ENCODE results near the gene SPTBN5.

Gene SPTBN5

DNA sequence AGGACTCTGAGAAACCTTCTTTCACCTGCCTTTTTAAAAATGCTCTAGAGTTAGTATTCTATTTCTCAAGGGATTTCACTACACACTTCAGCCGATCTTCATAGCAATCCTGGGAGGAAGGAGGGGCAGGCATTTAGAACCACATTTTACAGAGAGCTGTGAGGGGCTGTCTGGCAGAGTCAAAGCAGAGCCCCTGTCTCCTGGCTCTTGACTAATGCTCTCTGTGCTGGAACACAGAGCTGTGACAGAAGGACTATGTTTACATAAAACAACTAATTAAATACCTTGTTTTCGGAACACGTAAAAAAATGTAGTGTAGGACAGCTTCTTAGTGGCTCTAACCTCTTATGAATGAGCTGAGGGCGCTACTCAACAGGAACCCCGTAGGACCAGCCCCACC is 7.6 kb upstream of the SPTBN5 start:
- DNase-seq = no peak

- DNase-seq = no peak
Measured at GRCh38 chr15:41900526-41901380, 6.9 kb upstream of the SPTBN5 start.

- peak in 1 of 2 experiments; percentile 46 for DNase-seq
Measured at GRCh38 chr15:41899854-41900442, 6.1 kb upstream of the SPTBN5 start.

DNA sequence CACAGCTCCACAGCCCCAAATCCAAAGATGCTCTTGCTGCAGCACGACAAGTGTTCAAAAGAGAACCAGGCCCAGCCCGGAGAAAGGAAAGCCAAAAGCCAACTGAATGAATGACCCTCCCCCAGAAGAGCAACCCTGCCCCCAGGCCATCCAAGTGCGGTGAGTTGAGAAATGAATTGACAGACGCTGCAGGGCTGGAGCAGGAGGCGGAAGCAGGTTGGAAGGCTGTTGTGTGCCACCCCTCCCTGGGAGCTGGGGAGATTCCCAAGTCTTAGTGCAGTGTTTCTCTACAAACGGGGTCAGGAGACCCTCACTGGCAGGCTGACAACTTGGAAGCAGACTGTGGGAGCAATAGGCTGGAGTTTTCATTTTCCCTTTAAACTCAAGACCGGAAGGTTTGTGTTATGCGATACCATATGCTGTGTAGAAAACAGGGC is 3.5 kb upstream of the SPTBN5 start:
- no peak for DNase-seq

- DNase-seq = no peak
Measured at GRCh38 chr15:41896566-41896965, 2.7 kb upstream of the SPTBN5 start.

- no peak for DNase-seq
Measured at GRCh38 chr15:41895957-41896356, 2.1 kb upstream of the SPTBN5 start.

DNA sequence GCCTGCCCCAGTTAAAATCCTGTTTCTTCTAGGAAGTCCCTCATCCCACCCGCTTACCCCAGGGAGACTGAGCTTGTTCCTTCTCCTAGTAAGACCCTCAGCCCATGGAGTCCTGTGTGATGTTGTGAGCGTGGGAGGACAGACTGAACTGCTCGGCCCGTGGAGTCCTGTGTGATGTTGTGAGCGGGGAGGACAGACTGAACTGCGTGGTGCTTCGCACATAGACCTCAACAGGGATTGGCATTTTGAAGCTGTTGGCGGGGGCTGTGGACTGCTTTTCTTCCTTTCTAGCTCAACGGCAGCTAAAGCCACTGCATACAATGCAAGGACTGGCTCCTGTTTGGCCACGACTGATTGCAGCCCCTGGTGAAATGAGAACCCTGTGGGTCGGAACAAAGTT is 1.6 kb upstream of the SPTBN5 start:
- DNase-seq = no peak

GRCh38 chr15:41894791-41895463 is 1.1 kb upstream of the SPTBN5 start:
- peak; percentile 52 to 61 for DNase-seq

DNA sequence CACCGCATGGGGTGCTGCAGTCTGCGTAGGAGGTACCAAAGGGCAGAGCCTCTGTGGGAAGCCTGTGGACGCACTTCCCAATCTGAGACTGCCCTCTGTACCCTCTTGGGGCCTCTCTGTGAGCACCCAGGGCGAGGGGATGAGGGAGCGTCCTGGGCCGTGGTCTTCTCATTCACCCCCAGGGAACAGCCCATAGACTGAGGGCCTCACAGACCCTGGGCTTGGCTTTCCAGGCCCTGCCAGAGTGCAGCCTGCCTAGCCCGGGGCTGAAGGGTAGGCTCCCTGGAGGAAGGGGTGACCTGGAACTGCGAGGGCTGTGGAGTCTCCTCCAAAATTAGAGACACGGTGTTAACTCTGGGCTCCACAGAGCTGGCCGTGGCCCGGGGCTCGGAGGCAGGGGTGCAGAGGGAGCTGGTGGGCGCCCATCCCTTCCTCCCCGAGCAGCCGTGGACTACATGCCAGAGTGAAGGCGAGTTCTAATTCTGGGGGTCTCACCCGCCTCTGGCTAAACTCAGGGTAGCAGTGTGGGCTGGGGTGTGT is 468 bp upstream of the SPTBN5 start:
- no peak for DNase-seq

GRCh38 chr15:41892621-41893421 is 1.0 kb downstream of the SPTBN5 start:
- DNase-seq = peak; percentile 36 to 48

GRCh38 chr15:41891946-41892345 is 1.9 kb downstream of the SPTBN5 start:
- peak; percentile 96 for DNase-seq

GRCh38 chr15:41891226-41891625 is 2.6 kb downstream of the SPTBN5 start:
- DNase-seq = no peak

GRCh38 chr15:41890050-41890690 is 3.7 kb downstream of the SPTBN5 start:
- no peak for DNase-seq

DNA sequence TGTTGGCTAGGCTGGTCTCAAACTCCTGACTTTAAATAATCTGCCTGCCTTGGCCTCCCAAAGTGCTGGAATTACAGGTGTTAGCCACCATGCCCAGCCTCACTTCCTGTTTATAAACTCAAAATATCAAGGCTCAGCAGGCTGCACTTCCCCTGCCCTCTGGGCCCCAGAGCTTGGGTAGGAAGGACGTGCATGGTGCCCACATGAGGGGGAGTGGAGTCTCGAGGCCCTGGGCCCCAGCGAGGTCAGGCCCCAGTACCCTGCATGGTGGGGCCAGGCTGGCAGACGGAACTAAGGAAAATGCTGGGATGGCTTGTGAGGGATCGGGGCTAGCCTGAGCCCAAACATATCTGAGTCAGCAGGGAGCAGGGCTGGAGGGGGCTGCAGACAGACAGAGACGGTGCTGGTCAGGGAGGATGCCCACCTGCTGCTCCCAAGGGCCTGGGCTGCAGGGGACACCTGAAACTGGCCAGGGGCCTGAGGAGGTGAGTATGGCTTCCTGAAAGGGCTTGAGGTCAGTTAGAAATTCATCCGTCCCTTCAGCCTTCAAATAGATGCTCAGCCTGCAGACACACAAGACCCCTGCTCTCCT is 5.1 kb downstream of the SPTBN5 start:
- no peak for DNase-seq

- no peak for DNase-seq
Measured at GRCh38 chr15:41887893-41888292, 6.0 kb downstream of the SPTBN5 start.

DNA sequence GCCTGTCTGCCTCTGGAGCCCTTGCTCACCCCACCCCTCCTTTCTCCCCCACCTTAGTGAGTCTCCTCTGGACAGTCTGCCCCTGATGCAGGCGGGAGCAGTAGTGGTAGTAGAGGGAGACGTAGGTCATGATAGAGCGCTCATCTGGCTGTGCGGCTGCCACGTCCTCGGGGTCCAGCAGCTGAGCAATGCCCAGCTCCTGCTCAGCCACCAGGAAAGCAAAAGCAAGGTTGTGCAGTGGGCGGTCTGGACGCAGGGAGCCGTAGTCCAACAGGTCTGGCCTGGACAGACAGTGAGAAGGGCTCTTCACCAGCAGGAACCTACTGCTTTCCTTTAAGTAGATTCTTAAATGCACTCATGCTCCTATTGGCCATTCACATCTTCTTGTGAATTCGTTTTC is 6.7 kb downstream of the SPTBN5 start:
- no peak for DNase-seq

DNA sequence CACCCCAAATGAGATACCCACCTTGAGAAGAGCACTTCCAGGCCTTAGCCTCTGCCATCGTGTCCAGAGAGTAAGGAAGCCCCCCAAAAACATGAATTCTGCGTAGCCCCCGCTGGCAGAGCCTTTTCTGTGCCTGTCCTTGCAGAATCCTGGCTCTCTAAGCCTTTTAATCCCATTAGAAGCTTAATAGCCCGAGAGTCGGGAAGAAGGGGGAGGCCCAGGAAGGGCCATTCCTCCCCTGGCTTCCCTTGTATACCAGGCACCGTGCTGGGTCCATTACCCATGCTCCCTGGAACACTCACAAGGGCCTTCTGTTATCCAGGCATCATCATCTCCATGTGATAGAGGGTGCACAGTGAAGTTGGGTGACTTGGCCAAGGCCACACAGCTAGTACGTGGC is 7.1 kb downstream of the SPTBN5 start:
- DNase-seq = no peak

DNA sequence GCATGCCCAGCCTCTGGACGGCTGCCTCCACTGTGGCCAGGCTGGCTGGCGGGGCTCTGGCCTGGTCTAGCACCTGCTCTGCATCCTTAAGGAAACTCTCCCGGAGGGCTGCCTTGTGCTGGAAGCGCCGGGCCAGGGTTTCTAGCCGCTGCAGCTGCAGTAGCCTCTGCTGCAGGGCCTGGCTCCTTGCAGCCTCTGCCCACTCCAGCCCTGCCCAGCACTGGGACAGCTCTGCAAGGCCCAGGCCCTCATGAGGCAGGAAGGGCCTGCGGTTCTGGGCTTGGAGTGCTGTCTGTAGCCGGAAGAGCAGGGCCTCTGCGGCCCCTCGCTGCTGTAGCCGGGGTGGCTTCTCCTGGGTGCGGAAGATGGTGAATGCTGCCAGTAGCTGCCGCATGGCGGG is 8.0 kb downstream of the SPTBN5 start:
- no peak for DNase-seq

GRCh38 chr15:41885321-41885720 is 8.5 kb downstream of the SPTBN5 start:
- DNase-seq = no peak

- DNase-seq = no peak
Measured at GRCh38 chr15:41884458-41884857, 9.4 kb downstream of the SPTBN5 start.

- DNase-seq = no peak
Measured at GRCh38 chr15:41883484-41883825, 10.4 kb downstream of the SPTBN5 start.

Data from SHP77 (cell line).